H1 (cell line): ENCODE results near the gene JMJD8. TPM values are rescaled to one million over a fixed set of nuclear protein-coding genes. Genes with fewer than 3 reads are reported as not detected.

Source experiments
- CTCF ChIA-PET: fragments of 300-600 bp; sonication (Branson Sonifier 250); formaldehyde crosslinking; loops from one replicate; lab custom pipeline; 2021; ENCODE audit not compliant: partially characterized antibody; lab: Charles Lee
- POLR2A ChIA-PET: fragments of 300-600 bp; sonication (Branson Sonifier 250); formaldehyde crosslinking; loops from one replicate; lab custom pipeline; 2021; ENCODE audit warnings: inconsistent platforms; ENCODE audit not compliant: partially characterized antibody; lab: Charles Lee
- DNase-seq, 2 experiments: peaks; one replicate each; pipeline versions ENCODE4 v3.0.0 to v3.0.0-alpha.2; 2010 to 2022; ENCODE audit warnings: low spot score in 2 of 2, low read depth in 1 of 2, mixed read lengths in 1 of 2
- FAIRE-seq: peaks from 2 replicates; lab custom pipeline; 2011; peaks lifted over from hg19 to GRCh38; lab: Jason Lieb, UNC
- H2AFZ ChIP-seq: 2 replicates; pipeline ENCODE4 v1.8.1; 2012; ENCODE audit warnings: low read length, inconsistent platforms
- H2AK5ac ChIP-seq: 2 replicates; pipeline ENCODE4 v1.6.1; 2013; ENCODE audit warnings: low read depth, low read length
- H2BK120ac ChIP-seq: replicated peaks from 2 replicates; pipeline ENCODE3; 2013; ENCODE audit warnings: low read depth, low read length, inconsistent platforms
- H2BK12ac ChIP-seq: 2 replicates; pipeline ENCODE4 v1.6.1; 2013; ENCODE audit warnings: low read depth, low read length
- H2BK15ac ChIP-seq: 2 replicates; pipeline ENCODE4 v1.6.1; 2013; ENCODE audit warnings: low read length
- H2BK20ac ChIP-seq: 2 replicates; pipeline ENCODE4 v1.6.1; 2013; ENCODE audit warnings: low read length
- H2BK5ac ChIP-seq: 2 replicates; pipeline ENCODE4 v1.6.1; 2013; ENCODE audit warnings: low read depth, low read length
- H3K14ac ChIP-seq: 2 replicates; pipeline ENCODE4 v1.6.1; 2013; ENCODE audit warnings: inconsistent platforms; ENCODE audit not compliant: insufficient read length
- H3K18ac ChIP-seq: 2 replicates; pipeline ENCODE4 v1.6.1; 2013; ENCODE audit warnings: low read length; ENCODE audit errors: extremely low read depth
- H3K23ac ChIP-seq: 2 replicates; pipeline ENCODE4 v1.6.1; 2013; ENCODE audit warnings: inconsistent platforms; ENCODE audit not compliant: insufficient read length
- H3K23me2 ChIP-seq: 2 replicates; pipeline ENCODE4 v1.6.1; 2013; ENCODE audit warnings: low read depth, low read length
- H3K27ac ChIP-seq: 2 replicates; pipeline ENCODE4 v1.6.1; 2011; ENCODE audit warnings: low read depth, low read length, inconsistent platforms
- H3K27me3 ChIP-seq, 4 experiments: replicated peaks in 1 of 4; 1 replicate in 1 of 4; 2 replicates in 3 of 4; pipeline versions ENCODE4 v1.6.1 to v1.8.1; 2011 to 2013; ENCODE audit warnings: low read length in 3 of 4, mild to moderate bottlenecking in 3 of 4, inconsistent platforms in 2 of 4, mixed read lengths in 2 of 4, moderate library complexity in 1 of 4; ENCODE audit not compliant: control insufficient read depth in 3 of 4, insufficient read depth in 3 of 4; ENCODE audit errors: extremely low read depth in 1 of 4
- H3K36me3 ChIP-seq, 4 experiments: 2 replicates each; pipeline versions ENCODE4 v1.6.1 to v1.8.1; 2011 to 2013; ENCODE audit warnings: mild to moderate bottlenecking in 4 of 4, low read length in 3 of 4, moderate library complexity in 2 of 4, control low read depth in 1 of 4, inconsistent platforms in 1 of 4; ENCODE audit not compliant: insufficient read depth in 4 of 4, control insufficient read depth in 2 of 4
- H3K4ac ChIP-seq: replicated peaks from 2 replicates; pipeline ENCODE3; 2013; ENCODE audit warnings: low read length, low read depth, mixed read lengths, inconsistent platforms; ENCODE audit not compliant: insufficient read length
- H3K4me1 ChIP-seq, 4 experiments: replicated peaks in 1 of 4; 1 replicate in 1 of 4; 2 replicates in 3 of 4; pipeline versions ENCODE4 v1.6.1 to v1.8.1; 2011 to 2013; ENCODE audit warnings: low read length in 3 of 4, inconsistent platforms in 2 of 4, mixed read lengths in 1 of 4; ENCODE audit not compliant: insufficient read depth in 4 of 4, control insufficient read depth in 3 of 4
- H3K4me2 ChIP-seq, 2 experiments: 2 replicates each; pipeline versions ENCODE4 v1.6.1 to v1.8.1; 2011 to 2013; ENCODE audit warnings: low read depth in 2 of 2, low read length in 2 of 2, control low read depth in 1 of 2, inconsistent platforms in 1 of 2, mild to moderate bottlenecking in 1 of 2; ENCODE audit not compliant: insufficient read depth in 1 of 2
- H3K4me3 ChIP-seq, 4 experiments: fragments of 200-600, 300-600 bp in 1 of 4; sonication (generic), shearing (Covaris generic), sonication (Bioruptor Twin) in 1 of 4; 2 replicates each; pipeline versions ENCODE4 v1.5.1 to v1.8.1; 2011 to 2016; ENCODE audit warnings: low read length in 4 of 4, low read depth in 3 of 4, control low read depth in 2 of 4, inconsistent platforms in 2 of 4, mild to moderate bottlenecking in 2 of 4, mixed read lengths in 1 of 4, moderate library complexity in 1 of 4; ENCODE audit not compliant: insufficient read depth in 2 of 4; ENCODE audit errors: extremely low read depth in 1 of 4
- H3K56ac ChIP-seq: replicated peaks from 2 replicates; pipeline ENCODE3; 2013; ENCODE audit warnings: low read depth, mild to moderate bottlenecking, mixed read lengths, low read length, inconsistent platforms; ENCODE audit not compliant: insufficient read length
- H3K79me1 ChIP-seq: 2 replicates; pipeline ENCODE4 v1.6.1; 2013; ENCODE audit warnings: low read depth, low read length, control low read depth
- H3K79me2 ChIP-seq, 2 experiments: 2 replicates each; pipeline versions ENCODE4 v1.6.1 to v1.8.1; 2012 to 2013; ENCODE audit warnings: low read length in 2 of 2, mild to moderate bottlenecking in 2 of 2, inconsistent platforms in 1 of 2; ENCODE audit not compliant: insufficient read depth in 2 of 2, control insufficient read depth in 1 of 2
- H3K9ac ChIP-seq, 4 experiments: replicated peaks in 1 of 4; 1 replicate in 1 of 4; 2 replicates in 3 of 4; pipeline versions ENCODE4 v1.6.1 to v1.8.1; 2011 to 2013; ENCODE audit warnings: low read depth in 3 of 4, low read length in 3 of 4, control low read depth in 2 of 4, mild to moderate bottlenecking in 2 of 4, moderate library complexity in 2 of 4, inconsistent platforms in 1 of 4; ENCODE audit errors: extremely low read depth in 1 of 4
- H3K9me3 ChIP-seq, 2 experiments: 2 replicates each; pipeline versions ENCODE4 v1.6.1 to v1.8.1; 2012 to 2013; ENCODE audit warnings: mild to moderate bottlenecking in 2 of 2, moderate library complexity in 2 of 2, control low read depth in 1 of 2, inconsistent platforms in 1 of 2, low read depth in 1 of 2, low read length in 1 of 2, mixed read lengths in 1 of 2; ENCODE audit not compliant: insufficient read depth in 2 of 2
- H4K20me1 ChIP-seq, 2 experiments: replicated peaks in 1 of 2; 2 replicates each; pipeline versions ENCODE3 to v1.8.1; 2011 to 2013; ENCODE audit warnings: inconsistent platforms in 2 of 2, low read length in 2 of 2, mild to moderate bottlenecking in 1 of 2; ENCODE audit not compliant: insufficient read depth in 2 of 2, control insufficient read depth in 1 of 2
- H4K5ac ChIP-seq: 2 replicates; pipeline ENCODE4 v1.6.1; 2013; ENCODE audit warnings: low read length, low read depth, mixed read lengths, inconsistent platforms; ENCODE audit not compliant: insufficient read length
- H4K8ac ChIP-seq: 2 replicates; pipeline ENCODE4 v1.8.0; 2013; ENCODE audit warnings: mild to moderate bottlenecking, moderate library complexity, low read length, inconsistent platforms; ENCODE audit not compliant: insufficient read depth; ENCODE audit errors: extremely low read depth
- H4K91ac ChIP-seq: replicated peaks from 2 replicates; pipeline ENCODE3; 2013; ENCODE audit warnings: low read length, mixed read lengths, inconsistent platforms; ENCODE audit not compliant: insufficient read length
- BRCA1 ChIP-seq: IDR thresholded peaks from 2 replicates; pipeline ENCODE4 v1.6.1; 2012; ENCODE audit warnings: low read depth, low read length, improper control_type of control experiment
- CBX5 ChIP-seq: fragments of 300-800, 300-1000 bp; sonication (generic); IDR thresholded peaks from 2 replicates; pipeline ENCODE4 v1.7.1; 2016; ENCODE audit warnings: antibody characterized with exemption, low read length, low read depth
- KDM1A ChIP-seq: fragments of 200-600, 300-600 bp; sonication (generic); IDR thresholded peaks from 2 replicates; pipeline ENCODE4 v1.7.1; 2016; ENCODE audit warnings: mild to moderate bottlenecking, low read length, borderline replicate concordance
- KDM4A ChIP-seq: IDR thresholded peaks from one replicate; pipeline ENCODE4 v1.7.1; 2012; ENCODE audit warnings: low read depth, mild to moderate bottlenecking, moderate library complexity, low read length, inconsistent platforms; ENCODE audit not compliant: severe bottlenecking
- NRF1 ChIP-seq: IDR thresholded peaks from 2 replicates; pipeline ENCODE4 v1.6.1; 2011; ENCODE audit warnings: mild to moderate bottlenecking, low read depth, low read length, improper control_type of control experiment
- POU5F1 ChIP-seq: IDR thresholded peaks from 2 replicates; pipeline ENCODE4 v1.6.1; 2011; ENCODE audit warnings: low read depth, mild to moderate bottlenecking, low read length, moderate library complexity
- SRF ChIP-seq: IDR thresholded peaks from 2 replicates; pipeline ENCODE4 v1.6.1; 2011; ENCODE audit warnings: mild to moderate bottlenecking, low read depth, low read length, moderate library complexity
- WGBS, 2 experiments: shearing (Covaris generic) in 1 of 2; methylation state at CpG; one replicate each; pipeline versions ENCODE4 v1.1.6 to v1.1.7; 2013 to 2015; ENCODE audit warnings: low lambda C conversion rate in 2 of 2, mixed read lengths in 2 of 2, inconsistent platforms in 1 of 2, low coverage in 1 of 2, missing lambda C conversion rate in 1 of 2; ENCODE audit not compliant: insufficient replicate concordance in 2 of 2, insufficient coverage in 1 of 2, insufficient read length in 1 of 2; ENCODE audit errors: extremely low coverage in 1 of 2, missing lambda C conversion rate in 1 of 2; 5-methylcytosine and 5-hydroxymethylcytosine counted together
- polyA plus RNA-seq, 7 experiments: library from polyadenylated mRNA; depleted of rRNA in 3 of 7; stranded (reverse) in 5 of 7; unstranded in 2 of 7; fragments of >200 nt in 5 of 7; fragments of 200-250 nt in 2 of 7; gene quantifications; 1 replicate in 5 of 7; 2 replicates in 1 of 7; 4 replicates in 1 of 7; pipeline versions ENCODE4 v1.2.1 to v1.2.3, GENCODE V29; 2011 to 2013; ENCODE audit warnings: missing spikeins in 2 of 7, mixed read lengths in 2 of 7
- total RNA-seq: library from RNA; stranded (reverse); fragmentation: NEBNext Ultra II Directional; extraction: Animal tissue kit (Norgen Biotek cat#: 25700); gene quantifications from 2 replicates; pipeline ENCODE4 v1.2.1, GENCODE V29; 2021

Gene JMJD8
- total and polyA plus RNA-seq, 2 of the 8 experiments (the other 6 are each of a cell fraction or from before 2014, with no cell fraction given): 46.4 to 87.4 TPM

DNA sequence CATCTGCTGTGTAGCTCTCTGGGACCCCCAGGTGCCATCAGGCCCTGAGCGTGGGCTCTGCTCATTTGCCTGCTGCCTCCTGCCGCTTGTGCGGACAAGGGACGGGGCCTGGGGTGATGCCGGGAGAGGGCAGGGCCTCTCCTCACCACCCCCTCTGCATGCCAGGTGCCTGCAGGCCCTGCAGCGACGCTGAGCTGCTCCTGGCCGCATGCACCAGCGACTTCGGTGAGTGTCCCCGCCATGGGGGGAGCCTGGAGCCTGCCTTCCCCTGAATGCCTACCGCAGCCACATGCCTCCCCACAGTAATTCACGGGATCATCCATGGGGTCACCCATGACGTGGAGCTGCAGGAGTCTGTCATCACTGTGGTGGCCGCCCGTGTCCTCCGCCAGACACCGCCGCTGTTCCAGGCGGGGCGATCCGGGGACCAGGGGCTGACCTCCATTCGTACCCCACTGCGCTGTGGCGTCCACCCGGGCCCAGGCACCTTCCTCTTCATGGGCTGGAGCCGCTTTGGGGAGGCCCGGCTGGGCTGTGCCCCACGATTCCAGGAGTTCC is 32.7 kb upstream of the JMJD8 start:
- WGBS, 2 experiments: 92% methylated on average over 28 of the region's 29 CpGs; no CpG with 5 or more reads in 1 of the 2 experiments
- Histone ChIP-seq H3K14ac (no peak overlapping the region), H4K8ac (no peak overlapping the region), H3K18ac (no peak overlapping the region), H3K27ac (no peak overlapping the region), H3K79me2 (no peaks in the 10 kb centered on the region), H3K56ac (no peak overlapping the region), H2AFZ (no peak overlapping the region), H2AK5ac (no peak overlapping the region), H3K23ac (no peak overlapping the region), H2BK20ac (no peak overlapping the region), H3K4me2 (peak overlapping the region; percentile 53 to 83; a peak in 2 of 4 replicates), H3K4me3 (peak overlapping the region in 1 of 4 experiments; percentile 15; a peak in 1 of 8 replicates), H2BK120ac (no peak overlapping the region), H3K9ac (no peak overlapping the region), H3K9me3 (no peaks in the 10 kb centered on the region; a peak in 1 of 4 replicates), H3K4ac (no peak overlapping the region), H2BK15ac (no peak overlapping the region), H3K36me3 (peaks cover 0 to 2% (median 0%) of the 10 kb centered on the region in 4 experiments; a peak in 1 of 8 replicates), H3K79me1 (no peaks in the 10 kb centered on the region), H4K91ac (no peak overlapping the region), H4K5ac (no peak overlapping the region), H2BK5ac (no peak overlapping the region), H2BK12ac (no peak overlapping the region), H3K4me1 (peaks cover 0 to 29% (median 19%) of the 10 kb centered on the region in 4 experiments; a peak in 5 of 7 replicates), H3K27me3 (peaks cover 0 to 41% (median 24%) of the 10 kb centered on the region in 4 experiments; a peak in 6 of 7 replicates), H3K23me2 (peaks cover 19% of the 10 kb centered on the region; the same call in 1 of the 2 replicates), H4K20me1 (peaks cover 4 to 13% of the 10 kb centered on the region in 2 experiments)
- DNase-seq (no peak), FAIRE-seq (no peak)
- CTCF ChIA-PET: interaction anchor here (0.6 to 33.4 kb wide), 17 partner anchors 9 to 1435 kb away, joined by 3 to 977 read pairs (median 4); partner anchors contain the start of genes ANTKMT, CCDC78, CHTF18 and CIAO3
- no peak for TF ChIP-seq KDM1A
- no peak for TF ChIP-seq CBX5
- no peak for TF ChIP-seq BRCA1
- TF ChIP-seq NRF1: no peak
- no peak for TF ChIP-seq POU5F1
- TF ChIP-seq SRF: no peak
- TF ChIP-seq KDM4A: no peak
- POLR2A ChIA-PET: interaction anchor here (0.5 to 23.0 kb wide), 17 partner anchors 0 to 347 kb away, joined by 3 to 353 read pairs (median 5); partner anchors contain the start of genes ANTKMT, CCDC78, CHTF18 and CIAO3
